Choroid plexus epithelial cell (primary cell): ENCODE results near the gene TTLL13.

ENCODE experiments used
- DNase-seq: peaks from one replicate; pipeline ENCODE4 v3.0.0-alpha.2; 2010; ENCODE audit warnings: low read depth
- H3K4me3 ChIP-seq: 2 replicates; pipeline ENCODE4 v1.5.1; 2011; ENCODE audit warnings: low read depth, mild to moderate bottlenecking, control low read depth, low read length, moderate library complexity
- CTCF ChIP-seq: conservative IDR thresholded peaks from 2 replicates; pipeline ENCODE4 v1.5.1; 2011; ENCODE audit warnings: low read depth, mild to moderate bottlenecking, control low read depth, inconsistent platforms, low read length, moderate library complexity

The TTLL13 gene

GRCh38 chr15:90217671-90218394 lies 31.5 kb upstream of the TTLL13 start:
- no peak overlapping the region for H3K4me3 ChIP-seq
- no peak for TF ChIP-seq CTCF
- DNase-seq: no peak

GRCh38 chr15:90219421-90220141 lies 29.8 kb upstream of the TTLL13 start:
- no peak overlapping the region for H3K4me3 ChIP-seq
- no peak for DNase-seq
- TF ChIP-seq CTCF: peak; percentile 70

- TF ChIP-seq CTCF: peak; percentile 90
- DNase-seq: peak; percentile 87
- H3K4me3 ChIP-seq: no peak overlapping the region
These were observed 28.0 kb upstream of the TTLL13 start for GRCh38 chr15:90221246-90221900.

- TF ChIP-seq CTCF: no peak
- no peak overlapping the region for H3K4me3 ChIP-seq
- no peak for DNase-seq
These were observed 26.8 kb upstream of the TTLL13 start for GRCh38 chr15:90222547-90222946.

DNA sequence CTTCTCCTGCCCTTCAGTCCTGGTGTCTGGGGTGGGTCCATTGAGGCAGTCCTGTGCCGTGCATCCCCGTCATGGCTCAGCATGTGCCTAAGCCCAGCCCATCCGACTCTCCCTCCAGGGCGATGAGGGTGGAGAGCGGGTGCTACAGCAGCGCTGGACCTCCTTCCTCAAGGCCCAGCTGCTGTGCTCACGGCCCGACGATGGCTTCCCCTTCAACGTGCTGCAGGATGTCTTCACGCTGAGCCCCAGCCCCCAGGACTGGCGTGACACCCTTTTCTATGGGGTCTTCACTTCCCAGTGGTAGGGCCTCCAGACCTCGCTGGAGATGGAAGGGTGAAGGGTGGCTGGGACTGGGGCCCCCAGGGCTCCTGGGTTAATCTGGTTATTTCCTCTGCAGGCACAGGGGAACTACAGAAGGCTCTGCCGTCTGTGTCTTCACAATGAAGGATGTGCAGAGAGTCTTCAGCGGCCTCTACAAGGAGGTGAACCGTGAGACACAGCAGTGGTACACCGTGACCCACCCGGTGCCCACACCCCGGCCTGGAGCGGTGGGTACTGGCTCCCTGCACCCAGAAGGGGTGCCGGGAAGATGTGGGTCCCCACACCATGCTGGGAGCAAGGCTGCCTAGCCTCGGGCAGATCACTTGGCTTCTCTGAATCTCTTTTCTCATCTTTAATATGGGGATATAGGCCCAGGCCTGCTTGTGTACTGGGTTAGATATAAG lies 25.8 kb upstream of the TTLL13 start:
- no peak overlapping the region for H3K4me3 ChIP-seq
- no peak for DNase-seq

More for the DNA sequence above, 25.8 kb upstream of the TTLL13 start:
- no peak for TF ChIP-seq CTCF
